ENCODE measurements around the gene BTBD19. TPM values are rescaled to one million over a fixed set of nuclear protein-coding genes. Genes with fewer than 3 reads are reported as not detected.
"Not testable (repeated sequence)": the region's sequence is repeated elsewhere in the genome, so short reads cannot be mapped to it uniquely, and the experiment has no call there.

The BTBD19 gene
- total RNA-seq, 2 donors from 2014 or later = 5.7 to 9.9 TPM

GRCh38 chr1:44806704-44807363 is 1.5 kb upstream of the BTBD19 start, which contains the start of gene DYNLT4:
Gene DYNLT4, minus strand, starts transcription at chr1:44807351. Its CDS starts 683 bp downstream, at chr1:44806668.
- no peak for TF ChIP-seq CTCF (IDR thresholded peaks at IDR 0.05)
- TF ChIP-seq POLR2A (IDR thresholded peaks at IDR 0.05) = peak; percentile 93 to 99 (median 97)
- Histone ChIP-seq H3K9me3 (no peaks in the 10 kb centered on the region), H3K27me3 (no peaks in the 10 kb centered on the region), H3K4me1 (peaks cover 70% of the 10 kb centered on the region), H3K36me3 (replicated peaks in 1 of 2; ENCODE audit: insufficient read depth in 1 of 2, low read depth in 2 of 2) (no peaks in the 10 kb centered on the region), H3K27ac (peak within 1 kb of the TSS; percentile 91 to 99 (median 98)), H3K4me3 (no peak within 1 kb of the TSS)
- 25 to 37% methylated on average over 4 to 7 of the region's 7 CpGs for WGBS, 2 donors
- peak; percentile 0 for ATAC-seq
- DNase-seq = peak in 2 of 4 donors; percentile 20 to 40
- intact Hi-C loops (cut with DNase I) = no loop called here

DNA sequence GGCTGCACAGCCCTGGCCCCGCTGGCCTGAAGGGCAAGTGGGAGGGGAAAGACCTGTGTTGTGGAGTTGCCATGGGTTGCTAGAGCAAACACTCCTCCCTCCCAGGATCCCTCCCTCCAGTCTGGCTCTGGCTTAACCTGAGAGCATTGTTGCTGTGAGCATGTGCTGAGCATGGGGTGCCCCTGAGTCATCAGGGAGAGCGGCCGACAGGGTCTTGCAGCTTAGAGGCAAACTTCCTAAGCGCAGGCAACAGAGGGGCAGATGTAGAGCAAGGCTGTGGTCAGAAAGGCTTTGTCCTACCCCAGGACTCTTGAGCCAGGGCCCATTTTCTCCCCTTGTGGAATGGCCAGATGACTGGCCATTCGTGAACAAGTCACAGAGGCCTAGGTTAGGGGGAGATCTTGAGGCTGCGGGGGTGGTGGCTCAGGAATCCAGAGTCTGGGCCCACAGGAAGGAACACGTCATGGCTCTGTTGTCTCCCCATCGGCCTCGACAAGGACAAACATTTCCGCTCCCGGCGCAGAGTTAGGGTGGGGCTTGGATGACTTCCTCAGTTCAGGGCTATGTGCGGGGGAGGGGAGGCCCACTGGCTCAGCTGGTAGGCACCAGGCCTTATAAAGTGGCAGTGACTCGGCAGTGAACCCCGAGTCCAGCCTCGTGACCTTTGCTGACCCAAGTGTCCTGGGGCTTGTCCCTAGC is 810 bp upstream of the BTBD19 start:
- Histone ChIP-seq H3K27ac (peak overlapping the region; percentile 91 to 99 (median 98)), H3K9me3 (no peaks in the 10 kb centered on the region), H3K4me1 (peaks cover 64% of the 10 kb centered on the region), H3K4me3 (no peak overlapping the region), H3K36me3 (replicated peaks in 1 of 2; ENCODE audit: insufficient read depth in 1 of 2, low read depth in 2 of 2) (no peaks in the 10 kb centered on the region), H3K27me3 (no peaks in the 10 kb centered on the region)
- no peak for TF ChIP-seq CTCF (IDR thresholded peaks at IDR 0.05)
- TF ChIP-seq POLR2A (IDR thresholded peaks at IDR 0.05) = peak in 2 of 3 donors; percentile 57 to 63
- peak; percentile 95 to 98 (median 97) for DNase-seq
- WGBS, 2 donors = 0 to 7% methylated on average over 5 to 16 of the region's 16 CpGs
- intact Hi-C loops (cut with DNase I) = no loop called here
- ATAC-seq = peak; percentile 91

GRCh38 chr1:44808938-44809917 is 905 bp downstream of the BTBD19 start:
- intact Hi-C loops (cut with DNase I) = no loop called here
- peak; percentile 47 to 77 (median 59) for DNase-seq
- ATAC-seq = no peak
- no peak overlapping the region for H3K4me3 ChIP-seq
- no peaks in the 10 kb centered on the region for H3K27me3 ChIP-seq
- WGBS, 2 donors = 40 to 61% methylated on average over 3 to 6 of the region's 6 CpGs
- H3K9me3 ChIP-seq = no peaks in the 10 kb centered on the region
- H3K4me1 ChIP-seq = peaks cover 72% of the 10 kb centered on the region
- peak in 1 of 7 experiments; percentile 2 for TF ChIP-seq CTCF (IDR thresholded peaks at IDR 0.05)
- peak in 2 of 3 donors; percentile 23 to 37 for TF ChIP-seq POLR2A (IDR thresholded peaks at IDR 0.05)
- no peaks in the 10 kb centered on the region for H3K36me3 ChIP-seq (replicated peaks in 1 of 2; ENCODE audit: insufficient read depth in 1 of 2, low read depth in 2 of 2)
- H3K27ac ChIP-seq = peak overlapping the region; percentile 91 to 99 (median 98)

DNA sequence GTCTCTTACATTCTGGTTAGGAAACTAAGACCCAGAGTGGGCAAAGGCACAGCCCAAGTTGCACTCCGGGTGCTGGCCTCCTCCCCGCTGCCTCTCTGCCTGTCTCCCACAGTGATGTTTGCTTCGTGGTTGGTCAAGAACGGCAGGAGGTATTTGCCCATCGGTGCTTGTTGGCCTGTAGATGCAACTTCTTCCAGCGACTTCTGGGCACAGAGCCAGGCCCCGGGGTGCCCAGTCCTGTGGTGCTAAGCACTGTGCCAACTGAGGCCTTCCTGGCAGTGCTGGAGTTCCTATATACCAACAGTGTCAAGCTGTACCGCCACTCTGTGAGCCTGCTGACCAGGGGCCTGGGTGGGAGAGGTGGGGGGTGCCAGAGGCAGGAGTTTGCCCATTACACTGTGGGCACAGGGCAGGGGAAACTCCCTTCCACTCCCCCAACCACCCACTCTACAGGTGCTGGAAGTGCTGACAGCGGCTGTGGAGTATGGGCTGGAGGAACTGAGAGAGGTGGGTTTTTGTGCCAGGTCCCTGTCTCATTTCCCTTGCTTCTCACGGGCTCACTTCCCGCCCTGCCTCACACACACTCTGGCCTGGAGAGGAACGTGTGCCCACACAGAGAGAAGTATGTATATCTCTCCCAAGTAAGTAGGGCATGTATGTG is 1.9 kb downstream of the BTBD19 start:
- ATAC-seq (no peak), DNase-seq (peak; percentile 74 to 93 (median 78))
- TF ChIP-seq CTCF (IDR thresholded peaks at IDR 0.05) (no peak), POLR2A (IDR thresholded peaks at IDR 0.05) (no peak)
- no peaks in the 10 kb centered on the region for H3K36me3 ChIP-seq (replicated peaks in 1 of 2; ENCODE audit: insufficient read depth in 1 of 2, low read depth in 2 of 2)
- peak overlapping the region; percentile 91 to 99 (median 98) for H3K27ac ChIP-seq
- H3K9me3 ChIP-seq = no peaks in the 10 kb centered on the region
- peaks cover 82% of the 10 kb centered on the region for H3K4me1 ChIP-seq
- H3K27me3 ChIP-seq = no peaks in the 10 kb centered on the region
- no peak overlapping the region for H3K4me3 ChIP-seq
- WGBS, 2 donors = 35 to 53% methylated on average over 10 to 12 of the region's 12 CpGs
- intact Hi-C loops (cut with DNase I) = no loop called here

- peaks cover 79% of the 10 kb centered on the region for H3K4me1 ChIP-seq
- H3K4me3 ChIP-seq; ATAC-seq; H3K27me3 ChIP-seq; H3K9me3 ChIP-seq; intact Hi-C loops (cut with DNase I); H3K36me3 ChIP-seq (replicated peaks in 1 of 2; ENCODE audit: insufficient read depth in 1 of 2, low read depth in 2 of 2): not testable (repeated sequence)
- peak in 2 of 4 donors; percentile 3 to 8 for DNase-seq
- H3K27ac ChIP-seq = peak overlapping the region; percentile 91 to 99 (median 98)
- WGBS, 2 donors = 83 to 88% methylated on average over 4 of the region's 4 CpGs
Observed at GRCh38 chr1:44810762-44811105, 2.4 kb downstream of the BTBD19 start.

Measured in body of pancreas (tissue), 4 donors.